OCI-LY3 (cell line): ENCODE results near the gene RPUSD3.
"Not testable (repeated sequence)": the region's sequence is repeated elsewhere in the genome, so short reads cannot be mapped to it uniquely, and the experiment has no call there.

ENCODE experiments used
- H2AFZ ChIP-seq: fragments of 200-600, 300-600 bp; shearing (Covaris generic); 2 replicates; pipeline ENCODE4 v1.6.0; 2014; ENCODE audit warnings: antibody characterized with exemption, low read depth, low read length
- H3K27ac ChIP-seq: fragments of 200-600, 300-600 bp; sonication (generic); 2 replicates; pipeline ENCODE4 v1.5.1; 2014; ENCODE audit warnings: mild to moderate bottlenecking, low read length, moderate library complexity, mixed read lengths
- H3K27me3 ChIP-seq: fragments of 200-600, 300-600 bp; sonication (generic); 2 replicates; pipeline ENCODE4 v1.6.1; 2014; ENCODE audit warnings: low read depth, low read length, mixed read lengths
- H3K36me3 ChIP-seq: fragments of 200-600, 300-600 bp; sonication (generic); replicated peaks from 2 replicates; pipeline ENCODE3; 2014; ENCODE audit warnings: low read depth, low read length, mixed read lengths
- H3K4me1 ChIP-seq: fragments of 300-600, 200-600 bp; sonication (generic); 2 replicates; pipeline ENCODE4 v1.6.1; 2014; ENCODE audit warnings: low read length, mixed read lengths
- H3K4me2 ChIP-seq: fragments of 200-600, 300-600 bp; sonication (generic); 2 replicates; pipeline ENCODE4 v1.6.1; 2014; ENCODE audit warnings: low read length, mixed read lengths
- H3K4me3 ChIP-seq: fragments of 300-600, 200-600 bp; sonication (generic); 2 replicates; pipeline ENCODE4 v1.5.1; 2014; ENCODE audit warnings: antibody characterized with exemption, mild to moderate bottlenecking, low read length, moderate library complexity
- H3K79me2 ChIP-seq: fragments of 300-600, 200-600 bp; shearing (Covaris generic); 2 replicates; pipeline ENCODE4 v1.6.1; 2014; ENCODE audit warnings: mild to moderate bottlenecking, low read length, mixed read lengths
- H3K9ac ChIP-seq: fragments of 300-600, 200-600 bp; shearing (Covaris generic); 2 replicates; pipeline ENCODE4 v1.6.0; 2014; ENCODE audit warnings: mild to moderate bottlenecking, low read length, moderate library complexity
- H3K9me3 ChIP-seq: fragments of 200-600, 300-600 bp; shearing (Covaris generic); 2 replicates; pipeline ENCODE4 v1.6.1; 2014; ENCODE audit warnings: low read length, mixed read lengths; ENCODE audit not compliant: insufficient read depth
- H4K20me1 ChIP-seq: fragments of 200-600, 300-600 bp; sonication (generic); 2 replicates; pipeline ENCODE4 v1.6.1; 2016; ENCODE audit warnings: low read length, mixed read lengths; ENCODE audit not compliant: insufficient read depth
- CTCF ChIP-seq: fragments of 200-600, 300-600 bp; sonication (generic); IDR thresholded peaks from 2 replicates; pipeline ENCODE4 v1.5.1; 2014; ENCODE audit warnings: antibody characterized with exemption, low read length, low read depth
- EZH2phosphoT487 ChIP-seq: fragments of 200-600 bp; shearing (Covaris generic); IDR thresholded peaks from 2 replicates; pipeline ENCODE4 v1.6.1; 2018; ENCODE audit warnings: antibody characterized with exemption, mixed run types, low read depth

Gene RPUSD3

GRCh38 chr3:9861201-9861600, 17.4 kb upstream of the RPUSD3 start:
- Histone ChIP-seq H3K9me3 (no peaks in the 10 kb centered on the region), H2AFZ (no peak overlapping the region), H3K4me3 (no peak overlapping the region), H3K4me1 (no peaks in the 10 kb centered on the region), H3K4me2 (no peak overlapping the region), H3K27me3 (no peaks in the 10 kb centered on the region), H3K27ac (no peak overlapping the region), H3K79me2 (no peaks in the 10 kb centered on the region), H3K36me3 (no peaks in the 10 kb centered on the region), H4K20me1 (no peaks in the 10 kb centered on the region), H3K9ac (no peak overlapping the region)
- no peak for TF ChIP-seq CTCF
- no peak for TF ChIP-seq EZH2phosphoT487

GRCh38 chr3:9859530-9860025, 15.8 kb upstream of the RPUSD3 start:
- no peaks in the 10 kb centered on the region for H4K20me1 ChIP-seq
- no peak overlapping the region for H2AFZ ChIP-seq
- H3K79me2 ChIP-seq, result no peaks in the 10 kb centered on the region
- H3K27ac ChIP-seq, result no peak overlapping the region
- no peaks in the 10 kb centered on the region for H3K4me1 ChIP-seq
- TF ChIP-seq CTCF (no peak), EZH2phosphoT487 (no peak)
- no peak overlapping the region for H3K4me2 ChIP-seq
- no peaks in the 10 kb centered on the region for H3K9me3 ChIP-seq
- H3K36me3 ChIP-seq, result no peaks in the 10 kb centered on the region
- H3K27me3 ChIP-seq, result no peaks in the 10 kb centered on the region
- no peak overlapping the region for H3K9ac ChIP-seq
- H3K4me3 ChIP-seq, result no peak overlapping the region

GRCh38 chr3:9855594-9855993, 11.8 kb upstream of the RPUSD3 start:
- TF ChIP-seq CTCF (no peak), EZH2phosphoT487 (no peak)
- no peak overlapping the region for H3K4me2 ChIP-seq

GRCh38 chr3:9854291-9854940, 10.6 kb upstream of the RPUSD3 start:
- not testable (repeated sequence) for H3K4me2 ChIP-seq, H4K20me1 ChIP-seq, H3K9ac ChIP-seq, H2AFZ ChIP-seq, H3K27ac ChIP-seq, H3K36me3 ChIP-seq, H3K4me1 ChIP-seq, H3K79me2 ChIP-seq, H3K27me3 ChIP-seq, H3K4me3 ChIP-seq, H3K9me3 ChIP-seq

More at GRCh38 chr3:9855594-9855993, 11.8 kb upstream of the RPUSD3 start:
- Histone ChIP-seq H2AFZ (no peak overlapping the region), H3K27me3 (0 out of 2 replicates have a peak, but pooled peaks cover 5% of the 10 kb centered on the region), H3K4me3 (no peak overlapping the region), H3K4me1 (no peaks in the 10 kb centered on the region), H3K9ac (no peak overlapping the region), H3K36me3 (no peaks in the 10 kb centered on the region), H3K79me2 (no peaks in the 10 kb centered on the region), H3K27ac (no peak overlapping the region), H3K9me3 (no peaks in the 10 kb centered on the region), H4K20me1 (no peaks in the 10 kb centered on the region)
